ENCODE data around the gene TOMM22. TPM values are rescaled to one million over a fixed set of nuclear protein-coding genes. Genes with fewer than 3 reads are reported as not detected.
A peak's percentile ranks its signal among the peaks of the same experiment; 100 is the strongest.

Gene TOMM22
- total RNA-seq, 4 donors from 2014 or later: 39.4 to 61.3 (median 45.8) TPM

- 91 to 96% methylated on average over 7 of the region's 7 CpGs for WGBS, 2 donors
- DNase-seq: no peak
- Histone ChIP-seq H3K9me3 (no peaks in the 10 kb centered on the region), H3K4me1 (peaks cover 0 to 2% of the 10 kb centered on the region in 2 donors), H3K36me3 (peaks cover 59 to 67% of the 10 kb centered on the region in 2 donors), H3K27ac (no peak overlapping the region), H3K4me3 (replicated peaks in 1 of 3) (no peak overlapping the region), H3K27me3 (no peaks in the 10 kb centered on the region)
- intact Hi-C loops (cut with DNase I): no loop called here
- TF ChIP-seq CTCF (IDR thresholded peaks at IDR 0.05): no peak
- no peak for TF ChIP-seq POLR2A (IDR thresholded peaks at IDR 0.05)
Measured at GRCh38 chr22:38724176-38724575, 42.4 kb downstream of the TOMM22 start.

- Histone ChIP-seq H3K4me3 (replicated peaks in 1 of 3) (no peak overlapping the region), H3K36me3 (peaks cover 68 to 76% of the 10 kb centered on the region in 2 donors), H3K27ac (peak overlapping the region in 1 of 3 donors; percentile 8), H3K27me3 (no peaks in the 10 kb centered on the region), H3K4me1 (no peaks in the 10 kb centered on the region), H3K9me3 (no peaks in the 10 kb centered on the region)
- DNase-seq: peak in 1 of 2 donors; percentile 36
- 54 to 60% methylated on average over 3 of the region's 3 CpGs for WGBS, 2 donors
- TF ChIP-seq POLR2A (IDR thresholded peaks at IDR 0.05): no peak
- peak in 4 of 6 experiments; percentile 32 to 51 (median 40) for TF ChIP-seq CTCF (IDR thresholded peaks at IDR 0.05)
- intact Hi-C loops (cut with DNase I): no loop called here
Measured at GRCh38 chr22:38724926-38725571, 43.3 kb downstream of the TOMM22 start.

DNA sequence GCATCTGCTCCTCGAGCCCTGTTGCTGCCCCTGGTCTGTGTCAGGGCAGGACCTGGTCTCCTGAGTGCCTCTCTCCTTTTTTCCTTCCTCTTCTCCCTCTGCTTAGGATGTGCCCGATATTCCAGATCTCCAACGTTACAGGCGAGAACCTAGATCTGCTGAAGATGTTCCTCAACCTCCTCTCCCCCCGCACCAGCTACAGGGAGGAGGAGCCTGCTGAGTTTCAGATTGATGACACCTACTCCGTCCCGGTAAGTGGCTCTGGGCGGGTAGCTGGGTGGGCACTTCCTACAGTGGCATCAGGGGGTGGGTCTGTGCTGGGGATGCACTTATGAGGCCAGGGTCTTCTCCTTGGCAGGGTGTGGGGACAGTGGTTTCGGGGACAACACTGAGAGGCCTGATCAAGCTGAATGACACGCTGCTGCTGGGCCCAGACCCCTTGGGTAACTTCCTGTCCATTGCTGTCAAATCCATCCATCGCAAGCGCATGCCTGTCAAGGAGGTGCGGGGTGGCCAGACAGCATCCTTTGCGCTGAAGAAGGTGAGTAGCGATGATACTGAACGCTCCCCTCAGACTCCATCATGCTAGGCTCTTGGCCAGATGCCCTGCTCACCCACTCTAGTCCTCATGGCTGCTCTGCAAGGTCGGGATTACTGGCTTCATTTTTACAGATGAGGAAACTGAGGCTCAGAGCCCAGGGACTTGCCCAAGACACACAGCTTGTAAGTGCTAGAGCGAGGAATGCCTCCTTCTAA is 44.3 kb downstream of the TOMM22 start:
- no peak overlapping the region for H3K4me3 ChIP-seq (replicated peaks in 1 of 3)
- TF ChIP-seq POLR2A (IDR thresholded peaks at IDR 0.05) (no peak), CTCF (IDR thresholded peaks at IDR 0.05) (no peak)
- 94 to 97% methylated on average over 15 to 18 of the region's 18 CpGs for WGBS, 2 donors
- peaks cover 78 to 86% of the 10 kb centered on the region in 2 donors for H3K36me3 ChIP-seq
- no peak for DNase-seq
- H3K27ac ChIP-seq: no peak overlapping the region
- no peaks in the 10 kb centered on the region for H3K27me3 ChIP-seq
- no peaks in the 10 kb centered on the region for H3K9me3 ChIP-seq
- H3K4me1 ChIP-seq: no peaks in the 10 kb centered on the region
- intact Hi-C loops (cut with DNase I): no loop called here

- Histone ChIP-seq H3K9me3 (no peaks in the 10 kb centered on the region), H3K36me3 (peaks cover 81 to 95% of the 10 kb centered on the region in 2 donors), H3K4me1 (peaks cover 0 to 4% of the 10 kb centered on the region in 2 donors), H3K27me3 (no peaks in the 10 kb centered on the region), H3K27ac (no peak overlapping the region), H3K4me3 (replicated peaks in 1 of 3) (no peak overlapping the region)
- no peak for DNase-seq
- 94 to 96% methylated on average over 12 of the region's 12 CpGs for WGBS, 2 donors
- no peak for TF ChIP-seq POLR2A (IDR thresholded peaks at IDR 0.05)
- no peak for TF ChIP-seq CTCF (IDR thresholded peaks at IDR 0.05)
- intact Hi-C loops (cut with DNase I): no loop called here
Measured at GRCh38 chr22:38727123-38727522, 45.4 kb downstream of the TOMM22 start.

Data from thyroid gland (tissue), 4 donors.